ENCODE measurements around the gene SLC39A9. TPM values are rescaled to one million over a fixed set of nuclear protein-coding genes. Genes with fewer than 3 reads are reported as not detected.
A peak's percentile ranks its signal among the peaks of the same experiment; 100 is the strongest.
"Not testable (repeated sequence)": the region's sequence is repeated elsewhere in the genome, so short reads cannot be mapped to it uniquely, and the experiment has no call there.

The SLC39A9 gene
- total and polyA plus RNA-seq, 2 donors, result 25.5 to 108 TPM

- Histone ChIP-seq H3K4me1 (ENCODE audit: insufficient read depth) (no peaks in the 10 kb centered on the region), H3K4me3 (ENCODE audit: low read depth, low read length) (no peak overlapping the region), H3K27ac (ENCODE audit: low read depth) (no peak overlapping the region), H3K36me3 (ENCODE audit: insufficient read depth) (peaks cover 2% of the 10 kb centered on the region)
- DNase-seq (ENCODE audit: extremely low spot score), result no peak
- 65% methylated on average over 1 of the region's 1 CpG for WGBS
Observed at GRCh38 chr14:69459122-69459521, 60.6 kb downstream of the SLC39A9 start.

GRCh38 chr14:69460093-69460701 is 61.7 kb downstream of the SLC39A9 start:
- DNase-seq (ENCODE audit: extremely low spot score), result peak; percentile 63
- H3K36me3 ChIP-seq (ENCODE audit: insufficient read depth), result peaks cover 2% of the 10 kb centered on the region
- no peak overlapping the region for H3K4me3 ChIP-seq (ENCODE audit: low read depth, low read length)
- H3K4me1 ChIP-seq (ENCODE audit: insufficient read depth), result no peaks in the 10 kb centered on the region
- H3K27ac ChIP-seq (ENCODE audit: low read depth), result no peak overlapping the region
- WGBS, result 25% methylated on average over 4 of the region's 4 CpGs

GRCh38 chr14:69464379-69464778 is 65.9 kb downstream of the SLC39A9 start:
- H3K4me1 ChIP-seq (ENCODE audit: insufficient read depth), result no peaks in the 10 kb centered on the region
- no peak overlapping the region for H3K27ac ChIP-seq (ENCODE audit: low read depth)
- DNase-seq (ENCODE audit: extremely low spot score), result no peak
- H3K36me3 ChIP-seq (ENCODE audit: insufficient read depth), result no peaks in the 10 kb centered on the region
- no peak overlapping the region for H3K4me3 ChIP-seq (ENCODE audit: low read depth, low read length)

GRCh38 chr14:69464829-69465228 is 66.3 kb downstream of the SLC39A9 start:
- Histone ChIP-seq H3K36me3 (ENCODE audit: insufficient read depth) (no peaks in the 10 kb centered on the region), H3K27ac (ENCODE audit: low read depth) (no peak overlapping the region), H3K4me1 (ENCODE audit: insufficient read depth) (no peaks in the 10 kb centered on the region), H3K4me3 (ENCODE audit: low read depth, low read length) (no peak overlapping the region)
- DNase-seq (ENCODE audit: extremely low spot score), result no peak
- 63% methylated on average over 6 of the region's 6 CpGs for WGBS

- H3K36me3 ChIP-seq (ENCODE audit: insufficient read depth), result no peaks in the 10 kb centered on the region
- 63% methylated on average over 2 of the region's 2 CpGs for WGBS
Observed at GRCh38 chr14:69468949-69469348, 70.5 kb downstream of the SLC39A9 start.

GRCh38 chr14:69471436-69471835 is 72.9 kb downstream of the SLC39A9 start:
- WGBS, result 89% methylated on average over 3 of the region's 3 CpGs
- H3K4me3 ChIP-seq (ENCODE audit: low read depth, low read length), result no peak overlapping the region
- DNase-seq (ENCODE audit: extremely low spot score), result no peak
- no peaks in the 10 kb centered on the region for H3K4me1 ChIP-seq (ENCODE audit: insufficient read depth)
- no peak overlapping the region for H3K27ac ChIP-seq (ENCODE audit: low read depth)
- no peaks in the 10 kb centered on the region for H3K36me3 ChIP-seq (ENCODE audit: insufficient read depth)

More at GRCh38 chr14:69468949-69469348, 70.5 kb downstream of the SLC39A9 start:
- Histone ChIP-seq H3K4me1 (ENCODE audit: insufficient read depth) (no peaks in the 10 kb centered on the region), H3K27ac (ENCODE audit: low read depth) (no peak overlapping the region), H3K4me3 (ENCODE audit: low read depth, low read length) (no peak overlapping the region)
- no peak for DNase-seq (ENCODE audit: extremely low spot score)

- no peaks in the 10 kb centered on the region for H3K36me3 ChIP-seq (ENCODE audit: insufficient read depth)
- DNase-seq (ENCODE audit: extremely low spot score), result no peak
- H3K4me1 ChIP-seq (ENCODE audit: insufficient read depth), result no peaks in the 10 kb centered on the region
- 90% methylated on average over 10 of the region's 10 CpGs for WGBS
- H3K4me3 ChIP-seq (ENCODE audit: low read depth, low read length), result no peak overlapping the region
- no peak overlapping the region for H3K27ac ChIP-seq (ENCODE audit: low read depth)
Observed at GRCh38 chr14:69471916-69472315, 73.4 kb downstream of the SLC39A9 start.

GRCh38 chr14:69473260-69473659 is 74.8 kb downstream of the SLC39A9 start:
- no peak overlapping the region for H3K4me3 ChIP-seq (ENCODE audit: low read depth, low read length)
- no peaks in the 10 kb centered on the region for H3K4me1 ChIP-seq (ENCODE audit: insufficient read depth)
- no peaks in the 10 kb centered on the region for H3K36me3 ChIP-seq (ENCODE audit: insufficient read depth)
- no peak for DNase-seq (ENCODE audit: extremely low spot score)
- H3K27ac ChIP-seq (ENCODE audit: low read depth), result no peak overlapping the region
- 65% methylated on average over 3 of the region's 3 CpGs for WGBS

GRCh38 chr14:69473946-69474345 is 75.5 kb downstream of the SLC39A9 start:
- Histone ChIP-seq H3K27ac (ENCODE audit: low read depth) (no peak overlapping the region), H3K4me1 (ENCODE audit: insufficient read depth) (no peaks in the 10 kb centered on the region), H3K4me3 (ENCODE audit: low read depth, low read length) (no peak overlapping the region), H3K36me3 (ENCODE audit: insufficient read depth) (no peaks in the 10 kb centered on the region)
- WGBS, result 91% methylated on average over 3 of the region's 3 CpGs
- no peak for DNase-seq (ENCODE audit: extremely low spot score)

- no peak for DNase-seq (ENCODE audit: extremely low spot score)
- WGBS, result 81% methylated on average over 8 of the region's 8 CpGs
- Histone ChIP-seq H3K4me1 (ENCODE audit: insufficient read depth) (no peaks in the 10 kb centered on the region), H3K4me3 (ENCODE audit: low read depth, low read length) (no peak overlapping the region), H3K36me3 (ENCODE audit: insufficient read depth) (no peaks in the 10 kb centered on the region), H3K27ac (ENCODE audit: low read depth) (no peak overlapping the region)
Observed at GRCh38 chr14:69475194-69475818, 76.8 kb downstream of the SLC39A9 start.

GRCh38 chr14:69476824-69477450 is 78.4 kb downstream of the SLC39A9 start:
- DNase-seq (ENCODE audit: extremely low spot score), result not testable (repeated sequence)
- WGBS, result 97% methylated on average over 5 of the region's 5 CpGs

GRCh38 chr14:69478055-69478454 is 79.6 kb downstream of the SLC39A9 start:
- H3K4me1 ChIP-seq (ENCODE audit: insufficient read depth); DNase-seq (ENCODE audit: extremely low spot score); H3K4me3 ChIP-seq (ENCODE audit: low read depth, low read length); H3K27ac ChIP-seq (ENCODE audit: low read depth); H3K36me3 ChIP-seq (ENCODE audit: insufficient read depth): not testable (repeated sequence)
- 89% methylated on average over 2 of the region's 2 CpGs for WGBS

More at GRCh38 chr14:69476824-69477450, 78.4 kb downstream of the SLC39A9 start:
- H3K4me1 ChIP-seq (ENCODE audit: insufficient read depth); H3K27ac ChIP-seq (ENCODE audit: low read depth); H3K36me3 ChIP-seq (ENCODE audit: insufficient read depth); H3K4me3 ChIP-seq (ENCODE audit: low read depth, low read length): not testable (repeated sequence)

GRCh38 chr14:69479696-69480095 is 81.2 kb downstream of the SLC39A9 start:
- no peak for DNase-seq (ENCODE audit: extremely low spot score)
- 89% methylated on average over 5 of the region's 5 CpGs for WGBS

GRCh38 chr14:69480136-69480535 is 81.6 kb downstream of the SLC39A9 start:
- Histone ChIP-seq H3K36me3 (ENCODE audit: insufficient read depth) (no peaks in the 10 kb centered on the region), H3K4me3 (ENCODE audit: low read depth, low read length) (no peak overlapping the region), H3K4me1 (ENCODE audit: insufficient read depth) (no peaks in the 10 kb centered on the region), H3K27ac (ENCODE audit: low read depth) (no peak overlapping the region)
- DNase-seq (ENCODE audit: extremely low spot score), result no peak
- WGBS, result 71% methylated on average over 5 of the region's 5 CpGs

More at GRCh38 chr14:69479696-69480095, 81.2 kb downstream of the SLC39A9 start:
- H3K36me3 ChIP-seq (ENCODE audit: insufficient read depth), result no peaks in the 10 kb centered on the region
- no peaks in the 10 kb centered on the region for H3K4me1 ChIP-seq (ENCODE audit: insufficient read depth)
- H3K27ac ChIP-seq (ENCODE audit: low read depth), result no peak overlapping the region
- no peak overlapping the region for H3K4me3 ChIP-seq (ENCODE audit: low read depth, low read length)

Measured in urinary bladder (tissue), 4 donors.